Mucosa of descending colon (tissue), 3 donors: Measurements from ENCODE around the gene SAT2. TPM values are rescaled to one million over a fixed set of nuclear protein-coding genes. Genes with fewer than 3 reads are reported as not detected.
A peak's percentile ranks its signal among the peaks of the same experiment; 100 is the strongest.

ENCODE experiments used
- ATAC-seq: fragments of 200-7000 bp; cut with Tn5 transposase; one replicate; pipeline ENCODE4 v1.9.1; 2020; ENCODE audit warnings: mild to moderate bottlenecking, moderate library complexity
- DNase-seq, 3 donors: peaks; one replicate each; pipeline ENCODE4 v3.0.0-alpha.2; 2020
- H3K36me3 ChIP-seq: fragments of 200-600 bp; one replicate; pipeline ENCODE4 v1.8.0; 2021; ENCODE audit warnings: low read depth, mild to moderate bottlenecking
- H3K4me1 ChIP-seq: fragments of 200-600 bp; one replicate; pipeline ENCODE4 v1.8.0; 2021; ENCODE audit warnings: low read depth, mild to moderate bottlenecking
- H3K4me3 ChIP-seq: fragments of 200-600 bp; one replicate; pipeline ENCODE4 v1.8.0; 2021; ENCODE audit warnings: mild to moderate bottlenecking
- H3K9me3 ChIP-seq: fragments of 200-600 bp; one replicate; pipeline ENCODE4 v1.8.0; 2021; ENCODE audit warnings: mild to moderate bottlenecking
- intact Hi-C, 2 donors: fragments of 100-400 bp; cut with DNase I in 1 of 2; cut with micrococcal nuclease in 1 of 2; formaldehyde crosslinking; loops; one replicate each; pipeline versions ENCODE4 v1.11.0 to v1.11.1; 2022; cut with DNase I, micrococcal nuclease
- total RNA-seq, 3 donors: library from RNA; stranded (reverse); fragmentation: NEBNext Ultra II Directional in 2 of 3; extraction: Animal tissue kit (Norgen Biotek cat#: 25700) in 2 of 3; gene quantifications; one replicate each; pipeline versions ENCODE4 v1.2.1 to v1.2.4, GENCODE V29; 2021 to 2023
- TF ChIP-seq, protein P1 (sequence below): fragments of 200-600 bp; IDR thresholded peaks from one replicate; pipeline ENCODE4 v1.8.0; 2022; ENCODE audit warnings: antibody characterized with exemption, mild to moderate bottlenecking
- donor health status: DM: no; HTN: no; CAD: no; lungs with moderate emphysema.
- donor health status: DM: no; HTN: no; CAD: no.
- donor health status: DM: no; HTN: yes; CAD: no.

The SAT2 gene
- total RNA-seq, 3 donors from 2014 or later: 49.1 to 104 (median 76.9) TPM

DNA sequence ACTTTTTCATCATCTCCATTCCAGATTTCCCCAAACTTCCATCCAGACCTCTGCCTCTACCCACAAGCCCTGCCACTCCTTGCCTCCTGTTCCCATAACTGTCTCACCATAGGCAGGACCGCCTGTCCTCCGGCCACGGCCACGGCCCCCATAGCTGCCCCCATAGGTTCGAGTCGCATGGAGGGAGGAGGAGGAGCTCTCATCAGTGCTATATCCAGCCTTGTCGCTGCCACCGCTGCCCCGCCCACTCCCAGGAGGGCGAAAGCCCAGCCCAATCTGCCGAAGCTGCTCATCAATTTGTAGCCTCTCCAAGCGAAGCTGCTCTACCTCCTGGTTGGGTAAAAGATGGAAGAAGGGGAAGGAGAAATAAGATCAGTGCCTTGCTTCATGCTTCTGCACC is 34.3 kb downstream of the SAT2 start:
- no peak for DNase-seq
- no peak for ATAC-seq
- TF ChIP-seq, protein P1, sequence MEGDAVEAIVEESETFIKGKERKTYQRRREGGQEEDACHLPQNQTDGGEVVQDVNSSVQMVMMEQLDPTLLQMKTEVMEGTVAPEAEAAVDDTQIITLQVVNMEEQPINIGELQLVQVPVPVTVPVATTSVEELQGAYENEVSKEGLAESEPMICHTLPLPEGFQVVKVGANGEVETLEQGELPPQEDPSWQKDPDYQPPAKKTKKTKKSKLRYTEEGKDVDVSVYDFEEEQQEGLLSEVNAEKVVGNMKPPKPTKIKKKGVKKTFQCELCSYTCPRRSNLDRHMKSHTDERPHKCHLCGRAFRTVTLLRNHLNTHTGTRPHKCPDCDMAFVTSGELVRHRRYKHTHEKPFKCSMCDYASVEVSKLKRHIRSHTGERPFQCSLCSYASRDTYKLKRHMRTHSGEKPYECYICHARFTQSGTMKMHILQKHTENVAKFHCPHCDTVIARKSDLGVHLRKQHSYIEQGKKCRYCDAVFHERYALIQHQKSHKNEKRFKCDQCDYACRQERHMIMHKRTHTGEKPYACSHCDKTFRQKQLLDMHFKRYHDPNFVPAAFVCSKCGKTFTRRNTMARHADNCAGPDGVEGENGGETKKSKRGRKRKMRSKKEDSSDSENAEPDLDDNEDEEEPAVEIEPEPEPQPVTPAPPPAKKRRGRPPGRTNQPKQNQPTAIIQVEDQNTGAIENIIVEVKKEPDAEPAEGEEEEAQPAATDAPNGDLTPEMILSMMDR: no peak
- intact Hi-C loops: no loop called here
- Histone ChIP-seq H3K36me3 (peaks cover 20% of the 10 kb centered on the region), H3K9me3 (no peaks in the 10 kb centered on the region), H3K4me1 (peaks cover 4% of the 10 kb centered on the region), H3K4me3 (no peak overlapping the region)

DNA sequence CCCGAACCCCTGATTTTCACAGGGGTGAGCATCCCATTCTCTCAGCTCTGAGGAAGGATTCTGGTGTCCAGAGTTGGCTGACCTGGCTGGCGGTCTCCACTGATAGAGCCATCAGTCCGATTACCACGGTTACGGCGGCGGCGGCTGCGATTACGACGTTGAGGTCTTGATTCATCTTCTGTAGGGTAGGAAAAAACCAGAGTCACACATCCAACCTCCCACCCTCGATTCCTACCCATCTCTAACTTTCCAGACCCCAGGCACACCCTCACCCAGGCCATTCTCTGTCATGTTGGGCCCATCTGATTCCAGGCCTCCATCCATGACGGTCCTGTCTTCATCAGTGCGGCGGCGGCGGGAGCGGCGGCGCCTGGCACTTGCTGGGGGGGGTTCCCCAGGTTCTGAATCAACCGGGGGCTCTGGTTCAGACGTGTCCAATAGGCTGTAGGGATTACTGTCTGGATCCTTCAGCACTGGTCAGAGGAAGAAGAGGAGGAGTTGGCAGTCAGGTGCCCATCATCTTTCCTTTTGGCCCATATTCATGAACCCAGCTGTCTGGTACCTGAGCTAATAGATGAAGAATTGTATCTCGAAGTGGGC is 35.1 kb downstream of the SAT2 start:
- no peaks in the 10 kb centered on the region for H3K9me3 ChIP-seq
- H3K4me3 ChIP-seq: no peak overlapping the region
- peaks cover 20% of the 10 kb centered on the region for H3K36me3 ChIP-seq
- DNase-seq (no peak), ATAC-seq (no peak)
- TF ChIP-seq, protein P1: no peak
- intact Hi-C loops: no loop called here
- peaks cover 4% of the 10 kb centered on the region for H3K4me1 ChIP-seq

DNA sequence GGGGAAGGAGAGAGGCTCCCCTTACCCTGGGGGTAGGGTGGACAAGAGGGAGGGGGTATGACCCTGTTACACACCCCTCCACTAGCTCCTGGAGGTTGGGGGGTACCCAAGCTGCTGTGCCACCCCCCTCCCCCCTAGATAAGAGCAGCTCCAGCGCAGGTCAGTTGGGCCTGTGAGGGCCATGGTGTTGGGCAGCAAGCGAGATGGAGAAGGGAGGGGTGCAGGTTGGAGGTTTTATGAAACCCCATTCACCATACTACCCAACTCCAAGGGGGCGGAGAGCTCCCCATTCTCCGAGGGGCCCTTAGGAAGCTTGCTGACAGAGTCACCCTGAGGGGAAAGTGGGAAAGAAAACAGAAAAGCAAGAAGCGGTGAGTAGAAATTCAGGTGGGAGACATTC is 36.0 kb downstream of the SAT2 start:
- TF ChIP-seq, protein P1: no peak
- Histone ChIP-seq H3K4me3 (no peak overlapping the region), H3K4me1 (peaks cover 4% of the 10 kb centered on the region), H3K36me3 (peaks cover 20% of the 10 kb centered on the region), H3K9me3 (no peaks in the 10 kb centered on the region)
- DNase-seq (no peak), ATAC-seq (no peak)
- intact Hi-C loops: no loop called here

DNA sequence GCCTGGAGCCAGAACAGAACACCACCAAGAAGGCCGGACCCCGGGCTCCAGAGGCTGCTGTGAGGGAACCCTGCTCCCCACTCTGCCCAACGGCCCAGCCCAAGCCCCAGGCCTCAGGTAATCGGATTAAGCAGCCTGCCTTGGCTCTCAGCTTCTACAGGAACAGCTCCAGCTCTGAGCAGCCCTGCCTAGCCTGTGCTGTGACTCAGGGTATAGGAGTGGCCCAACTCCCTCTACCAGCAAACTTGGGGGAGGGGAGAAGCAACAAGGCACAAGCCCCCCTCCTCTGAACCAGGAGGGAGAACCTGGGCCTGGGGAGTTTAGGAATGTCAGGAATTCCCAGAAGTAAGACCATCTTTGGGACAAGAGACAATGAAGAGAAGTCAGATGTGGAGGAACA is 36.9 kb downstream of the SAT2 start:
- DNase-seq (no peak), ATAC-seq (no peak)
- H3K4me3 ChIP-seq: no peak overlapping the region
- no peaks in the 10 kb centered on the region for H3K9me3 ChIP-seq
- H3K36me3 ChIP-seq: peaks cover 18% of the 10 kb centered on the region
- TF ChIP-seq, protein P1: no peak
- intact Hi-C loops: no loop called here
- H3K4me1 ChIP-seq: peaks cover 4% of the 10 kb centered on the region

DNA sequence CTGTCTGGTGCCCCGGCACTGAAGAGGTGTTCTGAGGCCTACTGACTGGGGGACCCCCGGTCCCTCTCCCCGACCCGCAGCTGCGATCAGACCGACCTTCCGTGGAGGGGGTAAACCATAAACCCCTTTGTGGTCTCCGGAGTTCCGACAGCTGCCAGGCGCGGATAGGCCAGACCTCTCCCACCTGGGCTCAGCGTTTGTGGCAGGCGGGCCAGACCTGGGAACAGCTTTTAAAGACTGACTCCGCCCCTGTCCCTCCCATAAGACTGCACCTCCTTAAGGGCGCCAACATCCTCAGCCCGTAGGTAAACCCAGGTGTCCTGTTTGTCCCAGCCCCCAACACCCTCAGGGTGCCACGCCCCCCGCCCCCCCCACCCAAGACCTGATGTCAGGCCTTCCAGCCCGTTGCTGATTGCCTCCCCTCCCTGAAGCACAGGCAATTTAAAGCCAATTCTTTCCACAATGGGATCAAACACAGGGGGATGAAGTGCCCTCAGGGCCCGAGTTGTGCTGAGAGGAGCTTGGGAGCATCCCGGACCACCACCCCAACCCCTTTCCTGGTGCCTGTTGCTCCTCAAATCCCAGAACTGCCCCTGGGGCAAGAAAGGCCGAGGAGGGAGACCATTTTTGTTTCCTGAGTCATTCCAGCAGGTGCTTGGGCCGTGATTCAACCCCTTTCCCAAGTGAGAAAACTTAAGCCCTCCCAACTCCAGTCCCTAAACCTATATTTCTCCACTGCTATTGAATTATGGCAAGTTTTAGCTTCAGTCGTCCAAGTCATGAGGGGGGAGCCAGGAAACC is 37.5 kb downstream of the SAT2 start, which contains the start of gene SOX15:
TSS of gene SOX15 (minus strand) at position 204 of the 801 bp plus-strand sequence. CDS start 418 bp downstream, outside the sequence.
- TF ChIP-seq, protein P1: no peak
- DNase-seq (no peak), ATAC-seq (peak; percentile 5)
- peak within 1 kb of the TSS; percentile 6 for H3K4me3 ChIP-seq
- peaks cover 6% of the 10 kb centered on the region for H3K4me1 ChIP-seq
- H3K9me3 ChIP-seq: no peaks in the 10 kb centered on the region
- peaks cover 15% of the 10 kb centered on the region for H3K36me3 ChIP-seq
- intact Hi-C loops: no loop called here
